ENCODE data around the gene COPS2. TPM values are rescaled to one million over a fixed set of nuclear protein-coding genes. Genes with fewer than 3 reads are reported as not detected.

COPS2 gene
- total RNA-seq, 1 experiment from 2014 or later, result 88.3 TPM

- H3T11ph ChIP-seq (ENCODE audit: low read length), result no peak overlapping the region
- no peak overlapping the region for H3K4ac ChIP-seq (ENCODE audit: low read depth, low read length)
- H3K56ac ChIP-seq (ENCODE audit: insufficient read length, low read depth, low read length), result no peak overlapping the region
- no peak overlapping the region for H3K4me2 ChIP-seq (ENCODE audit: insufficient read depth, insufficient read length, low read length)
- Mint-ChIP-seq H3K27me3 (ENCODE audit: low read depth) (no peaks in the 10 kb centered on the region), H3K36me3 (ENCODE audit: insufficient read depth in 1 of 3, low read depth in 3 of 3) (peaks cover 4 to 24% (median 16%) of the 10 kb centered on the region in 3 experiments; a peak in 6 of 7 replicates), H3K4me3 (no peak overlapping the region), H3K9me3 (no peaks in the 10 kb centered on the region), H3K4me1 (peaks cover 6% of the 10 kb centered on the region in 2 experiments), H3K27ac (no peak overlapping the region)
- H4K8ac ChIP-seq (replicated peaks; ENCODE audit: insufficient read length, low read depth, low read length), result no peak overlapping the region
- H3K14ac ChIP-seq (ENCODE audit: insufficient read depth, low read length), result no peak overlapping the region
- H3K27ac ChIP-seq (ENCODE audit: insufficient read length, low read depth, low read length), result no peak overlapping the region
- H3K23me2 ChIP-seq (ENCODE audit: insufficient read length, low read depth, low read length, poor library complexity, severe bottlenecking), result no peaks in the 10 kb centered on the region
- H2AK5ac ChIP-seq (ENCODE audit: insufficient read length, low read length), result no peak overlapping the region
- no peaks in the 10 kb centered on the region for H4K20me1 ChIP-seq (ENCODE audit: control insufficient read depth, insufficient read depth, insufficient read length)
- H3K9ac ChIP-seq (ENCODE audit: extremely low read depth, insufficient read length, low read length), result no peak overlapping the region
- no peak overlapping the region for H3K23ac ChIP-seq (ENCODE audit: insufficient read length, low read depth, low read length)
- H2BK12ac ChIP-seq (ENCODE audit: insufficient read length, low read depth, low read length), result no peak overlapping the region
- no peak overlapping the region for H4K5ac ChIP-seq (ENCODE audit: insufficient read length, low read depth, low read length)
- no peaks in the 10 kb centered on the region for H3K27me3 ChIP-seq (ENCODE audit: insufficient read depth, low read length)
- no CpG with 5 or more reads among the region's 2 CpGs for WGBS (ENCODE audit: extremely low coverage, insufficient read length, low lambda C conversion rate)
- no peak overlapping the region for H2AFZ ChIP-seq (ENCODE audit: low read length)
- no peak overlapping the region for H2BK15ac ChIP-seq (ENCODE audit: low read depth, low read length)
- H2BK20ac ChIP-seq (ENCODE audit: low read depth, low read length, poor library complexity, severe bottlenecking), result no peak overlapping the region
- no peaks in the 10 kb centered on the region for H3K4me1 ChIP-seq (ENCODE audit: insufficient read depth, low read length)
- no peak overlapping the region for H2BK120ac ChIP-seq (ENCODE audit: low read depth, low read length, poor library complexity, severe bottlenecking)
- DNase-seq, result no peak
- no peak overlapping the region for H4K91ac ChIP-seq (ENCODE audit: insufficient read length, low read depth, low read length)
- H3K18ac ChIP-seq (ENCODE audit: insufficient read length, low read depth, low read length), result no peak overlapping the region
- no peak overlapping the region for H2BK5ac ChIP-seq (ENCODE audit: insufficient read length, low read length)
- no peaks in the 10 kb centered on the region for H3K79me2 ChIP-seq (ENCODE audit: insufficient read depth, low read length)
- H3K79me1 ChIP-seq (ENCODE audit: insufficient read depth, low read depth, low read length, poor library complexity, severe bottlenecking), result no peaks in the 10 kb centered on the region
- TF ChIP-seq CTCF (conservative IDR thresholded peaks at IDR 0.05), result no peak
- no peaks in the 10 kb centered on the region for H3K9me3 ChIP-seq (ENCODE audit: control insufficient read depth, low read depth, low read length)
These were observed 31.0 kb downstream of the COPS2 start for GRCh38 chr15:49124371-49124770.

Measured in H9 (cell line).